ENCODE results near the gene SENP2. TPM values are rescaled to one million over a fixed set of nuclear protein-coding genes. Genes with fewer than 3 reads are reported as not detected.
"Not testable (repeated sequence)": the region's sequence is repeated elsewhere in the genome, so short reads cannot be mapped to it uniquely, and the experiment has no call there.

SENP2 gene
- total RNA-seq, 1 donor from 2014 or later, result 33.0 TPM

- no peak for DNase-seq (ENCODE audit: low spot score)
Measured at GRCh38 chr3:185647134-185647879, 61.2 kb downstream of the SENP2 start.

GRCh38 chr3:185647880-185648210 lies 61.8 kb downstream of the SENP2 start:
- no peak for DNase-seq (ENCODE audit: low spot score)

GRCh38 chr3:185648396-185648795 lies 62.3 kb downstream of the SENP2 start:
- no peak for DNase-seq (ENCODE audit: low spot score)

- no peak for DNase-seq (ENCODE audit: low spot score)
Measured at GRCh38 chr3:185649414-185649813, 63.3 kb downstream of the SENP2 start.

- DNase-seq (ENCODE audit: low spot score), result no peak
Measured at GRCh38 chr3:185651971-185652370, 65.9 kb downstream of the SENP2 start.

GRCh38 chr3:185653949-185654757 lies 68.1 kb downstream of the SENP2 start:
- no peak for DNase-seq (ENCODE audit: low spot score)

GRCh38 chr3:185654758-185655145 lies 68.7 kb downstream of the SENP2 start:
- DNase-seq (ENCODE audit: low spot score), result no peak

- DNase-seq (ENCODE audit: low spot score), result no peak
Measured at GRCh38 chr3:185655426-185656320, 69.6 kb downstream of the SENP2 start.

- DNase-seq (ENCODE audit: low spot score), result peak; percentile 92
Measured at GRCh38 chr3:185656321-185656840, 70.3 kb downstream of the SENP2 start.

GRCh38 chr3:185657211-185657610 lies 71.1 kb downstream of the SENP2 start:
- DNase-seq (ENCODE audit: low spot score), result no peak

GRCh38 chr3:185657691-185658503 lies 71.8 kb downstream of the SENP2 start:
- DNase-seq (ENCODE audit: low spot score), result no peak

GRCh38 chr3:185658504-185658912 lies 72.4 kb downstream of the SENP2 start:
- peak; percentile 67 for DNase-seq (ENCODE audit: low spot score)

GRCh38 chr3:185658943-185659342 lies 72.8 kb downstream of the SENP2 start:
- DNase-seq (ENCODE audit: low spot score), result no peak

GRCh38 chr3:185659942-185660921 lies 74.1 kb downstream of the SENP2 start:
- DNase-seq (ENCODE audit: low spot score), result peak; percentile 80

GRCh38 chr3:185661296-185661695 lies 75.2 kb downstream of the SENP2 start:
- not testable (repeated sequence) for DNase-seq (ENCODE audit: low spot score)

GRCh38 chr3:185661772-185662171 lies 75.7 kb downstream of the SENP2 start:
- DNase-seq (ENCODE audit: low spot score), result no peak

- no peak for DNase-seq (ENCODE audit: low spot score)
Measured at GRCh38 chr3:185663929-185664328, 77.8 kb downstream of the SENP2 start.

GRCh38 chr3:185667574-185667973 lies 81.5 kb downstream of the SENP2 start:
- no peak for DNase-seq (ENCODE audit: low spot score)

GRCh38 chr3:185677146-185677829 lies 91.2 kb downstream of the SENP2 start:
- peak; percentile 85 for DNase-seq (ENCODE audit: low spot score)
